GM20000 (cell line): ENCODE measurements around the gene NFIX.
"Not testable (repeated sequence)": the region's sequence is repeated elsewhere in the genome, so short reads cannot be mapped to it uniquely, and the experiment has no call there.

Experiments used
- DNase-seq: peaks from one replicate; pipeline ENCODE4 v3.0.0; 2012; ENCODE audit warnings: low spot score
- TF ChIP-seq, protein P1 (sequence below): IDR thresholded peaks from 2 replicates; pipeline ENCODE4 v1.5.1; 2012; ENCODE audit warnings: mild to moderate bottlenecking, control low read depth; ENCODE audit errors: extremely low read depth, missing control alignments

NFIX gene

DNA sequence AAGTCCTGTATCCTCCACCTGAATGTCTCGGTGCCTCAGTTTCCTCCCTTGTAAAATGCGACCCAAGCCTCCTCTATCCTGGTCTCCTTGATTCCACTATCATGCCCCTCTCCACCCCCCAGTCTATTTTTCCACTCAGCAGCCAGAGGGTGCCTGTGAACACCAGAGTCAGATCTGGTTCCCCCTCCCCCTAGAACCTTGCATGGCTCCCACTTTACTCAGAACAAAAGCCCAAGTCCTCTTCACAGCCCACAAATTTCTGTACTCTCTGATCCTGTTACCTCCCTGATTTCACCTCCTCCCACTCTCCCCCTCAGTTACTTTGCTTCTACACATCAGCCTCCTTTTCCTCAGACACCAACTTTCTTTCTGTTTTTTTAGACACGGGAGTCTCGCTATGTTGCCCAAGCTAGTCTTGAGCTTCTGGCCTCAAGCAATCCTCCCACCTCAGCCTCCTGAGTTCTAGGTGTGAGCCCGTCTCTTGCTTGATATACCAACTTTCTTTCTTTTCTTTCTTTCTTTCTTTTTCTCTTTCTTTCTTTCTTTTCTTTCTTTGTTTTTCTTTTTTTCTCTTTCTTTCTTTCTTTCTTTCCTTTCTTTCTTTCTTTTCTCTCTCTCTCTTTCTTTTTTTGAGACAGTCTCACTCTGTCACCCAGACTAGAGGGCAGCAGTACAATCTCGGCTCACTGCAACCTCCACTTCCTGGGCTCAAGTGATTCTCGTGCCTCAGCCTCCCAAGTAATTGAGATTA is 25.0 kb upstream of the NFIX start:
- no peak for DNase-seq
- TF ChIP-seq, protein P1, sequence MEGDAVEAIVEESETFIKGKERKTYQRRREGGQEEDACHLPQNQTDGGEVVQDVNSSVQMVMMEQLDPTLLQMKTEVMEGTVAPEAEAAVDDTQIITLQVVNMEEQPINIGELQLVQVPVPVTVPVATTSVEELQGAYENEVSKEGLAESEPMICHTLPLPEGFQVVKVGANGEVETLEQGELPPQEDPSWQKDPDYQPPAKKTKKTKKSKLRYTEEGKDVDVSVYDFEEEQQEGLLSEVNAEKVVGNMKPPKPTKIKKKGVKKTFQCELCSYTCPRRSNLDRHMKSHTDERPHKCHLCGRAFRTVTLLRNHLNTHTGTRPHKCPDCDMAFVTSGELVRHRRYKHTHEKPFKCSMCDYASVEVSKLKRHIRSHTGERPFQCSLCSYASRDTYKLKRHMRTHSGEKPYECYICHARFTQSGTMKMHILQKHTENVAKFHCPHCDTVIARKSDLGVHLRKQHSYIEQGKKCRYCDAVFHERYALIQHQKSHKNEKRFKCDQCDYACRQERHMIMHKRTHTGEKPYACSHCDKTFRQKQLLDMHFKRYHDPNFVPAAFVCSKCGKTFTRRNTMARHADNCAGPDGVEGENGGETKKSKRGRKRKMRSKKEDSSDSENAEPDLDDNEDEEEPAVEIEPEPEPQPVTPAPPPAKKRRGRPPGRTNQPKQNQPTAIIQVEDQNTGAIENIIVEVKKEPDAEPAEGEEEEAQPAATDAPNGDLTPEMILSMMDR: no peak

DNA sequence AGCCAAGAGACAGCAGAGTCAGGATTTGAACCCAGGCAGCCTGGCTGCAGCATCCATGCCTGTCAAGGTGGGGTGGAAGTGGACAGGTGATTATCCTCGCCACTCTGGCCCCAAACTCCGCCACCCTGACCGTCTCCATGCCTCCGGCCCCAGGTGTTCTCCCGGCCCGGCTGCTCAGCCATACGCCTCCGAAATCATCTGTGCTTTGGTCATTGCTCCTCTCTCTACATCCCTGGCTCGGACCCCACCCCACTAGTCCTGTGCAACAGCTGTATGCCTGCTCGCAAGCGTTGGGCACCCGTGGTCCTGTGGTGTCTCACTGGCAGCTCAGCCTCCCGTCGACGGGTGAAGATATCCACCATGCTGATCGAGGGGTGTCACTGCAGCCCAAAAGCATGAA is 22.0 kb upstream of the NFIX start:
- DNase-seq: no peak
- TF ChIP-seq, protein P1: no peak

DNA sequence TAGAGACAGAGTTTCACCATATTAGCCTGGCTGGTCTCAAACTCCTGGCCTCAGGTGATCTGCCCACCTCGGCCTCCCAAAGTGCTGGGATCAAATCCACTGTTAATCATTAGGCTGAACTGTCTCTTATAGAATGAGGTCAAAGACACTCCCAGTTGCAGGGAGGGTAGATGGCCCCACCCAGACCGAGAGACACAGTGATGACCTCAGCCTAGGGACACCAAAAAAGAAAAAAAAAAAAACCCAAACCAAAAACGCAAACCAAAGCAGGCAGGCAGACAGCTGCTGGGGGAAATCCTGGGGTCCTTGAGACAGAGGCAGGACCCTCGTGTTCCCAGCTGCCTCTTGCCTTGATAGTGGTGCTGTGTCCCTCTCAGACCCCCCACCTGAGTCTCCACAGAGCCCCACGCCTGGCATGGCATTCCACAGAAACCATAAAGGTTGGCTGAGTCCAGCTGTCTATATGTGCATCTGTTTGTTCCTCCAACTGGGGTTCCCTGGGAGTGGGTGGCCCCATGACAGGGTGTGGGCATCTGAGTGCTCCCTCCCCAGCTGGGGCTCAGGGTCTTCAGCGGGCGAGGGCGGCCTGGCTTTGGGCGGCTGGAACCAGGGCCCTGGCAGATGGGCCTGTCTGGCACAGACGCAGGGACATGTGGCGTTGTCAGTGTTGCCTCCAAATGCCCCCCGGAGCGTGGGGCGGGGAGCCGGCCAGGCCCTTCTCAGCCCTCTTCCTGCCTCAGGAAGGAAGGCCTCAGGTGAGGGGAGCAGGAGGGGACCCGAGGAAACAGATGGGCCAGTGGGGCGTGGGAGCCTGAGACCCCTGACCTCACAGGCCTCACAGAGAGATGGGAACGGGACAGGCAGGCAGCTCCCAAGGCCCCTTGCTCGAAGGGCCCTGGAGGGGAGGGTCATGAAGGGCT is 20.7 kb upstream of the NFIX start:
- TF ChIP-seq, protein P1: no peak
- DNase-seq: peak; percentile 63

GRCh38 chr19:12975221-12975741 is 20.0 kb upstream of the NFIX start:
- TF ChIP-seq, protein P1: no peak
- no peak for DNase-seq

GRCh38 chr19:12976109-12976508 is 19.2 kb upstream of the NFIX start:
- DNase-seq: not testable (repeated sequence)

- DNase-seq: no peak
- TF ChIP-seq, protein P1: no peak
Observed at GRCh38 chr19:12979974-12980373, 15.3 kb upstream of the NFIX start.

DNA sequence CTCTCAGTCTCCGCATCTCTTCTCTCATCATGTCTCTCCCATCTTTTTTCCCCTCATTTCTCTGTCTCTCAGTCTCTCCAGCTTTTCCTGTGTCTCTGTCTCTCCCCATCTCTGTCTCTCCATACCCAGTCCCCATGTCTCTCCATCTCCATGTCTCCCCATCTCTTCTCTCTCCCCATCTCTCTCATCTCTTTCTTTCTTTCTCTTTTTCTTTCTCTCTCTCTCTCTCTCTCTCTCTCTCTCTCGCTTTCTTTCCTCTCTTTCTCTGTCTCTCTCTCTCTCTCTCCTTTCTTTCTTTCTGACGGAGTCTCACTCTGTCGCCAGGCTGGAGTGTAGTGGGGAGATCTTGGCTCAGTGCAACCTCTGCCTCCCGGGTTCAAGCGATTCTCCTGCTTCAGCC is 12.6 kb upstream of the NFIX start:
- TF ChIP-seq, protein P1: no peak

More for the DNA sequence above, 12.6 kb upstream of the NFIX start:
- DNase-seq: no peak
